HG03139 (cell line): ENCODE results near the gene ELAPOR2.
"Not testable (repeated sequence)": the region's sequence is repeated elsewhere in the genome, so short reads cannot be mapped to it uniquely, and the experiment has no call there.

Experiments used
- ATAC-seq: cut with Tn5 transposase; IDR thresholded peaks from one replicate; pipeline ENCODE4 v1.9.1; 2021; ENCODE audit not compliant: unreplicated experiment

ELAPOR2 gene

GRCh38 chr7:87044713-87045112 is 14.7 kb downstream of the ELAPOR2 start:
- not testable (repeated sequence) for ATAC-seq

GRCh38 chr7:87041586-87041985 is 17.9 kb downstream of the ELAPOR2 start:
- ATAC-seq, result not testable (repeated sequence)

GRCh38 chr7:87039691-87040299 is 19.7 kb downstream of the ELAPOR2 start:
- ATAC-seq, result not testable (repeated sequence)

- no peak for ATAC-seq
Measured at GRCh38 chr7:87038993-87039690, 20.3 kb downstream of the ELAPOR2 start.

- ATAC-seq, result no peak
Measured at GRCh38 chr7:87036985-87037384, 22.5 kb downstream of the ELAPOR2 start.

- no peak for ATAC-seq
Measured at GRCh38 chr7:87032604-87033339, 26.7 kb downstream of the ELAPOR2 start.

GRCh38 chr7:87029078-87029477 is 30.4 kb downstream of the ELAPOR2 start:
- no peak for ATAC-seq

- no peak for ATAC-seq
Measured at GRCh38 chr7:87028636-87029035, 30.8 kb downstream of the ELAPOR2 start.

GRCh38 chr7:87027900-87028299 is 31.6 kb downstream of the ELAPOR2 start:
- peak; percentile 82 for ATAC-seq

- ATAC-seq, result no peak
Measured at GRCh38 chr7:87021285-87021684, 38.2 kb downstream of the ELAPOR2 start.

GRCh38 chr7:87016606-87017005 is 42.8 kb downstream of the ELAPOR2 start:
- no peak for ATAC-seq

- no peak for ATAC-seq
Measured at GRCh38 chr7:87013840-87014190, 45.6 kb downstream of the ELAPOR2 start.

- ATAC-seq, result no peak
Measured at GRCh38 chr7:87013136-87013839, 46.2 kb downstream of the ELAPOR2 start.
